ENCODE results near the gene MAP3K21.
A peak's percentile ranks its signal among the peaks of the same experiment; 100 is the strongest.

Gene MAP3K21

GRCh38 chr1:233390842-233391737, 63.6 kb downstream of the MAP3K21 start:
- DNase-seq, result no peak

GRCh38 chr1:233393084-233393840, 65.7 kb downstream of the MAP3K21 start:
- DNase-seq, result no peak

- no peak for DNase-seq
Measured at GRCh38 chr1:233393926-233394680, 66.6 kb downstream of the MAP3K21 start.

GRCh38 chr1:233394860-233395717, 67.6 kb downstream of the MAP3K21 start:
- DNase-seq, result peak; percentile 67

GRCh38 chr1:233395863-233396646, 68.5 kb downstream of the MAP3K21 start:
- DNase-seq, result no peak

- no peak for DNase-seq
Measured at GRCh38 chr1:233406339-233406960, 78.9 kb downstream of the MAP3K21 start.

- DNase-seq, result no peak
Measured at GRCh38 chr1:233406994-233407631, 79.6 kb downstream of the MAP3K21 start.

GRCh38 chr1:233409540-233409939, 82.0 kb downstream of the MAP3K21 start:
- DNase-seq, result no peak

- DNase-seq, result no peak
Measured at GRCh38 chr1:233410906-233411305, 83.4 kb downstream of the MAP3K21 start.

GRCh38 chr1:233412812-233413211, 85.3 kb downstream of the MAP3K21 start:
- DNase-seq, result no peak

GRCh38 chr1:233421293-233421692, 93.8 kb downstream of the MAP3K21 start:
- DNase-seq, result no peak

GRCh38 chr1:233424779-233425178, 97.3 kb downstream of the MAP3K21 start:
- peak; percentile 14 for DNase-seq

GRCh38 chr1:233427907-233428306, 100.4 kb downstream of the MAP3K21 start:
- DNase-seq, result no peak

- no peak for DNase-seq
Measured at GRCh38 chr1:233431753-233432403, 104.4 kb downstream of the MAP3K21 start.

- DNase-seq, result no peak
Measured at GRCh38 chr1:233432916-233433315, 105.4 kb downstream of the MAP3K21 start.

- no peak for DNase-seq
Measured at GRCh38 chr1:233433436-233434210, 106.1 kb downstream of the MAP3K21 start.
